Transverse colon (tissue), 3 donors: ENCODE measurements around the gene GJC1.

Experiments used
- CTCF ChIP-seq, 5 experiments: fragments of 200-600 bp in 3 of 5; fragments of 450-650 bp in 2 of 5; sonication (generic) in 3 of 5; IDR thresholded peaks; 1 replicate in 2 of 5; 2 replicates in 3 of 5; pipeline ENCODE4 v1.5.1; 2016 to 2017; ENCODE audit warnings: antibody characterized with exemption in 5 of 5, inconsistent platforms in 3 of 5, mild to moderate bottlenecking in 2 of 5, moderate library complexity in 1 of 5
- POLR2A ChIP-seq: fragments of 450-650 bp; IDR thresholded peaks from one replicate; pipeline ENCODE4 v1.6.1; 2016; ENCODE audit warnings: antibody characterized with exemption, mild to moderate bottlenecking, moderate library complexity

GRCh38 chr17:44832805-44833204 lies 2.7 kb upstream of the GJC1 start:
- TF ChIP-seq CTCF (IDR thresholded peaks at IDR 0.05) (no peak), POLR2A (no peak)
